ENCODE results near the gene NT5C3A.
"Not testable (repeated sequence)": the region's sequence is repeated elsewhere in the genome, so short reads cannot be mapped to it uniquely, and the experiment has no call there.

NT5C3A gene

DNA sequence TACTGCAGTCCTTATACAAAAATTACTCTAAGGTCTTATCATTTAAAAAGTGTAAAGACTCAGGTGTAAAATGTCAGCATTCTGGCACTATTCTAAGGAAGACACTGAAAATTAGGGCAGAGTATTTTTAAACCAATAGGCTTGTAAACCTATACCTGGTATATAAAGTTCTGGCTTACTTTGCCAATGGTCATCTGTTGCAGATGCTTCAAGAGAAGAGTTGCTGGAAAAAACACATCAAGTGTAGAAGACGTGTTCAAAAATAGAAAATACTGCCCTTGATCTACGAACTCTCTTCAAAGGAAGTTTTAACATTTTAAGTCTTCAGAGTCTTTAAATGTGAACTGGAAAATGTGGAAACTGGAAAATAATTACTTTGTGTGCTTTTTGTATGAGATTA, 23.9 kb downstream of the NT5C3A start:
- Mint-ChIP-seq H3K4me1 (peaks cover 68% of the 10 kb centered on the region), H3K9me3 (no peaks in the 10 kb centered on the region), H3K36me3 (peaks cover 2% of the 10 kb centered on the region), H3K4me3 (peak overlapping the region; percentile 88), H3K27me3 (no peaks in the 10 kb centered on the region), H3K27ac (peak overlapping the region; percentile 69)

DNA sequence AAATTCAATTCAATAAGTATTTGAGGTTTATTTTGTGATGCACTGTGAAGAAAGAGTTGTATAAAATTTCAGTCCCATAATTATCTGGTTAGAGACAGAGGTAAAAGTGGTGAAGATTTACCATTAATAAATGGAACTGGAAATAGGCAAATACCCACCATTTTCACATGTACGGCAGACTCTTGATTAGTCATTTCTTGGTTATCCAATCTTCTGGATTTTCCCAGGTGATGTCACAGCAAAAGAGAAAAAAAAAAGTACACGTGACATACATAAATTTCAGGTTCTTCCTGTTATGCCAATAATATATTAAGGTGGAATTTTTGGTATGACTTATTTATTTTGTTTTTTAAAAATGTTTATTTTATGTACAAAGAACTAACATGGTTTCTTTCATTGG, 26.8 kb downstream of the NT5C3A start:
- Mint-ChIP-seq H3K4me3 (no peak overlapping the region), H3K4me1 (peaks cover 58% of the 10 kb centered on the region), H3K9me3 (no peaks in the 10 kb centered on the region), H3K27ac (no peak overlapping the region), H3K36me3 (peaks cover 4% of the 10 kb centered on the region), H3K27me3 (no peaks in the 10 kb centered on the region)

DNA sequence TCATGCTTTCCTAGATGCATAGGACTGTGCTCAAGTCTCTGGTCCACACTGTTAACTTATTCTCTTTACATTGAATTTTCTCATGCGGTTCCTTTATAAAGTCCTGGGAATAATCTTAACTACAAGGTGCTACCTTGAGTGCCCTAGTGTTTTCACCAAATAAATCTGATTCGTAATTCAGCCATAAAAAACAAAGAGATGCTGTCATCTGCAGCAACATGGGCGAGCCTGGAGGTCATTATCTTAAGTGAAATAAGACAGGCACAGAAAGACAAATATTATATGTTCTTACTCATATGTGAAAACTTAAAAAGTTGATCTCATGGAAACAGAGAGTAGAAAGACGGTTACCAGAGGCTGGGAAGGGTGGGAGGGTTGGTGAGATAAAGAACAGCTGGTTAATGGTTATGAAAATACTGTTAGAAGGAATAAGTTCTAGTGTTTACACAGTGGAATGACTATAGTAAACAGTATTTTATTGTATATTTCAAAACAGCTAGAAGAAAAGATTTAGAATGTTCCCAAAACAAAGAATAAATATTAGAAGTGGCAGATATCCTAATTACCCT, 38.3 kb downstream of the NT5C3A start:
- H3K27me3 Mint-ChIP-seq = no peaks in the 10 kb centered on the region
- H3K9me3 Mint-ChIP-seq = no peaks in the 10 kb centered on the region
- H3K36me3 Mint-ChIP-seq = peaks cover 12% of the 10 kb centered on the region
- no peak overlapping the region for H3K27ac Mint-ChIP-seq
- no peaks in the 10 kb centered on the region for H3K4me1 Mint-ChIP-seq
- H3K4me3 Mint-ChIP-seq = no peak overlapping the region

DNA sequence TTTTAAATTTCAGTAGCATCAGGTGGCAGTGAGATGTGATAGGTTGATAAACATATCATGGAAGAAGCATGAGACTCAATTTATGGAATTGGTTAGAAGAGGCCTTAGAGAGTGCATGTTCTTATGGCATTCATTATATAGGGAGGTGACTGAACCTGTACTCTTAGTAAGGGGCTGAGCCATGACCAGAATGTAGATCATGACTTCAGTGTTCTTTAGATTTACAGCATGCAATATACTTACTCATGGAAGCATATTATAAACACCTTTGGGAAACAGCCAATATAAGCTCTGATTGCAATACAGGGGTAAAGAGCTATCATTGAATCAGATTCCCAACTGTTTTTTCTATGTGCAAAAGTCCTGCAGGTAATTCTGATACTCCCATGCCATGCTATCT, 50.2 kb downstream of the NT5C3A start:
- Mint-ChIP-seq H3K4me3 (no peak overlapping the region), H3K9me3 (no peaks in the 10 kb centered on the region), H3K36me3 (peaks cover 20% of the 10 kb centered on the region)

DNA sequence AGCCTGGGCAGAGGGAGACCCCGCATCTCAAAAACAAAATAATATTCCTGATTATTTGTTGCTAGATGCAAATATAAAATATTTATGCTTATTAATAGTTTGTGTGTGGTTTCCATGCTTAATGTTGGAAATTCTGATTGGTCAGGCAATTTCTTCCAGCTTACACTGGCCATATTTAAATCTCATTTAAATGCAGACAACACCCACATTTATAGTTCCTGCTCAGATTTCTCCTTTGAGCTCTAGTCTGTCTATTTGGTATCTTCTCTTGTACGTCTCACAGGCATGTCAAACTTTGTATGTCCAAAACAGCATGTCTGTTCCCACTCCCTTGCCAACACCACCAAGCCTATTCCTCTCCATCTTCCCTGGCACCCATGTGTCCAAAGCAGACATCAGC, 52.8 kb downstream of the NT5C3A start:
- no peaks in the 10 kb centered on the region for H3K27me3 Mint-ChIP-seq
- no peak overlapping the region for H3K27ac Mint-ChIP-seq
- H3K36me3 Mint-ChIP-seq = peaks cover 16% of the 10 kb centered on the region
- H3K4me1 Mint-ChIP-seq = no peaks in the 10 kb centered on the region
- no peak overlapping the region for H3K4me3 Mint-ChIP-seq
- H3K9me3 Mint-ChIP-seq = no peaks in the 10 kb centered on the region

More for the DNA sequence above, 50.2 kb downstream of the NT5C3A start:
- no peak overlapping the region for H3K27ac Mint-ChIP-seq
- no peaks in the 10 kb centered on the region for H3K4me1 Mint-ChIP-seq
- H3K27me3 Mint-ChIP-seq = no peaks in the 10 kb centered on the region

DNA sequence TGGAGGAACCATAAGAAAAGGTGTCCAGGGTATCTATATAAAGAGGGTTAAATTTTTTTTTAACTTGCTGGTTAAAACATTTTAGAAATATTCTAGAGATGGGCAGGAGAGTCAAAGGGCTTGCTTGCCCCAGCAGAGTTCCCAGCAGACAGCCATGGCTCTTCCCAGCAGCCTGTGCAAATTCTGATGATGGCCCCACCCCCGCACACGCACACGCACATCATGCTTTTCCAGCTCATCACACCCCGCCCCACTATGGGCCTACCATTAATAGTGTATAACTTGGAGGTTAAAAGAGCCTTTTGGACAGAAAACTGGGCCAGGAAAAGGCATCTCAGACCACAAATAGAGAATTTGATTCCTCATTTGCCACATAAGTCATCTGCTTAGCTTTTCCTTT, 56.9 kb downstream of the NT5C3A start:
- H3K36me3 Mint-ChIP-seq, H3K9me3 Mint-ChIP-seq, H3K27me3 Mint-ChIP-seq, H3K4me3 Mint-ChIP-seq, H3K4me1 Mint-ChIP-seq, H3K27ac Mint-ChIP-seq: not testable (repeated sequence)

DNA sequence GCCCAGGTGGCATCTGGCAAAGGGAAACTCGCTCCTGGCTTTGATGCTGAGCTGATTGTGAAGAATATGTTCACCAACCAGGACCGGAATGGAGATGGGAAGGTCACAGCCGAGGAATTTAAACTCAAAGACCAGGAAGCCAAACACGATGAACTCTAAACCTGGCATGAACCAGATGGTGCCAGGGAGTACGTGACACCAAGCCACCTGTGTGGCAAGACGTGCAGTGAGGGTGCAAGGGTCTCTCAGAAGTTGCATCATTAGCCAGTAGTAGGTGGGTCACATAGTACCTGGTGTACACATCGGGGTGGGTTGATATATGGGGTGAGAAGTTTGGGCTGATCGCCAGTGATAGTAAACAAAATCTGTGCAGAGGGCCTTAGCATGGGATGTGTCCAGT, 57.4 kb downstream of the NT5C3A start:
- H3K4me1 Mint-ChIP-seq, H3K27ac Mint-ChIP-seq, H3K27me3 Mint-ChIP-seq, H3K9me3 Mint-ChIP-seq, H3K36me3 Mint-ChIP-seq, H3K4me3 Mint-ChIP-seq: not testable (repeated sequence)

DNA sequence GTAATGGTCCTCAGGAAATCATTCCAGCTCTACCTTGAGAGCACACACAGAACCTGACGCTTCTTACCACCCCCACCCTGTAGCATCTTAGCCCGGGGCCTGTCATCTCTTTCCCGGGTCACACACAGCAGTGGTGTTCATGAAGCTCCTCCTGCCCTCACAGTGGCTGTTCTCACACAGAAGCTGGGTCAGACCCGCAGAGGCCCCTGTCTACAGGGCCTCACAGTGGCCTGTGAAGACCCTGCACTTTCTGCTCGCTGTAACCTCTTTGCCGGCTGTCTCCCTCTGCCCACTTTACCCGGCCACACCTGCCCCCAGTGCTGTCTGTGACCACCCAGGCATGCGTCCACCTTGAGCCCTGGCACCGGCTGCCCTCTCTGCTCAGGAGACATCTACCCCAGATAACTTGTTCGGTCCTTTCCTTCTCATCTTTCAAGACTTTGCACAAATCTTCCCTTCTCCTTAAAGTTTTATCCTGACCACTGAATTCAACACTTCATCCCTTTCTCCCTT, 58.4 kb downstream of the NT5C3A start:
- H3K27ac Mint-ChIP-seq = peak overlapping the region; percentile 8
- not testable (repeated sequence) for H3K27me3 Mint-ChIP-seq, H3K4me3 Mint-ChIP-seq, H3K9me3 Mint-ChIP-seq, H3K4me1 Mint-ChIP-seq, H3K36me3 Mint-ChIP-seq

DNA sequence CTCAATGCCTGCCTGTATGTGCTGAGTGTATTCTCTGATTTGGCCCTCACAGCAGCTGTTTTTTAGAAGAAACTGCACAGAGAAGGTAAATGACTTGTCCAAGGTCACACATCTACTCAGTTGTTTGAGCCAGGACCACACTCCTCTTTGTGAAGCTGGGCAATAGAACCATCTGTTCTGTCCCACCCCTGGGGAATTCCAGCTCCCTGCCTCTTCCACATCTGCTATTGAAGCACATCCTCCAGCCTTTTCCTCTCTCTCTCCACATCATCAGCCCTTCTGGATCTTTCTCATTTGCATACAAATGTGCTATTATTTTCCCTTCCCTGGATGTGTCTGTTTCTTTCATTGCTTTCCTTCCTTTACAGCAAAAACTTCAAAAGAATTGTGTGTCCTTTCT, 59.5 kb downstream of the NT5C3A start:
- H3K9me3 Mint-ChIP-seq, H3K36me3 Mint-ChIP-seq, H3K27me3 Mint-ChIP-seq, H3K27ac Mint-ChIP-seq, H3K4me1 Mint-ChIP-seq, H3K4me3 Mint-ChIP-seq: not testable (repeated sequence)

DNA sequence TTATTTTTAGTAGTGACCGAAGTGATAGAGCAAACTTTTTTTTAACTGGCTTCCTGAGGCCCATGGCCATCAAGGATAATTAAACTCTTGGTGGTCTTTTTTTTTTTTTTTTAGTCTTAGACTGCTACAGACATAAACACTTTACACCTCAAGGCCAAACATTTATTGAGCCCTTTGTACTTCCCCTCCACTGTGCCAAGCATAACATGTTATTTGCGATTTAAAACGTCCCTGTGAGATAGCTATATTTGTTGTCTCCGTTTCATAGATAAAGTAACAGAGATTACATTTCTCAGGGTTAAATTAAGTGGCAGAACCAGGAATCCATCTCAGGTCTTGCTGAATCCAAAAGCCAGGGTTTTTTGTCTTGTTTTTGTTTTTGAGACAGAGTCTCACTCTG, 63.2 kb downstream of the NT5C3A start:
- H3K4me1 Mint-ChIP-seq, H3K4me3 Mint-ChIP-seq, H3K27me3 Mint-ChIP-seq, H3K27ac Mint-ChIP-seq, H3K36me3 Mint-ChIP-seq, H3K9me3 Mint-ChIP-seq: not testable (repeated sequence)

DNA sequence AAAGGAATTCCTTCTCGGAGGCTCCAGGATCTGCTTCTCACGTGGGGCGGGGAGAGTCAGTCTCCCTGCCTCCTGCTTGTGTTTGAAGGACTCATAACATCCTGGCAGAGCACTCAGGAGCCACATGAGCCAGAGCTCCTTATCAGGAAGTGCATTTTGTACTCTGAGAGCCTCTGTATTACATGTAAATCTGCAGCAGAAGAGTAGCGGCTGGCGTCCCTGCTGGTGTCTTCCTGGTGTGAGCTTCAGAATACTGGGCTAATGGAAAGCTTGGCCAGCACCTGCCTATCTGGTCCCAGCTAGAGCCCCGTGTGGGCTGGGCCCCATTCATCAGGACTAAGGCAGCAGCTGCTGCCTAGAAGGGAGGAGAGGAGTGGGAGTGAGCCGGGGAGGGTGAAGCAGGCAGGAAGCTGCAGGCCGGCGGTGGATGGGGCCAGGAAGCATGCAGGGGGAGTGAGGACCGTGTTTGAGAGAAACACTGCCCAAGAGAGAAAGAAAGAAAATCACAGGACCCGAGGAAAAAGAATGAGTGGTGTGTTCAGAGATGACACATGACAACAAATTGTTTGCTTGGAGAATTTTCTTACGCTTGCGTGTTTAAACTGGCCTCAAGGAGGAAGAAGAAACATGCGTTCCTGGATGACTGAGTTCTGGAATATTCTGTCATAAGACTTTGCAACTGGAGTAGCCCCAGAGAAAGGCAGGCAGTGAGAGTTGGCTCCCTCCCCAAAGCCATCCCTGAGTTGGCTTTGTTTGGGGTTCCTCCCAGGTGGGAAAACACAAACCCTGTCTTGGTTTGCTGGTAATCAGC, 64.0 kb downstream of the NT5C3A start:
- H3K4me1 Mint-ChIP-seq = not testable (repeated sequence)

DNA sequence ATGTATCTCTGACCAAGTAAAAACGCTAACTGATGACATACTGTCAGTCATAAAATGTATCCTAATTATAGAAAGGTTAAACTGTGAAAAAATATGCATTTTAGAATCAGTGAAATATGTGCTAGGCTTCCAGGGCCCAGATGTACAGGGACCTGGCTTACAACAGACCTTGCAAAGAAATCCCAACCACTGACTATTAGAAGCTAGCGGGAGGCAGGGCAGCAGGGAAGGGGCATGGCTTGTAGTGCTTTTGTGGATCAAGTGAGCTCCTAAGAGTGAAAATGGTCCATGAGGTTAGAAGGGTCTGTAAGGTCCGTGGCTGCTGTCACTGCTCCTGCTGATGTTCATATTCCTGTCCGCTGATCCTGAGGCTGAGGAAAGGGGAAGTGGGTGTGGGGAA, 64.6 kb downstream of the NT5C3A start:
- H3K27me3 Mint-ChIP-seq, H3K9me3 Mint-ChIP-seq, H3K36me3 Mint-ChIP-seq, H3K27ac Mint-ChIP-seq, H3K4me3 Mint-ChIP-seq: not testable (repeated sequence)
- H3K4me1 Mint-ChIP-seq = peaks cover 10% of the 10 kb centered on the region

More for the DNA sequence above, 64.0 kb downstream of the NT5C3A start:
- H3K4me3 Mint-ChIP-seq = peak overlapping the region; percentile 1
- H3K9me3 Mint-ChIP-seq, H3K27me3 Mint-ChIP-seq, H3K27ac Mint-ChIP-seq, H3K36me3 Mint-ChIP-seq: not testable (repeated sequence)

DNA sequence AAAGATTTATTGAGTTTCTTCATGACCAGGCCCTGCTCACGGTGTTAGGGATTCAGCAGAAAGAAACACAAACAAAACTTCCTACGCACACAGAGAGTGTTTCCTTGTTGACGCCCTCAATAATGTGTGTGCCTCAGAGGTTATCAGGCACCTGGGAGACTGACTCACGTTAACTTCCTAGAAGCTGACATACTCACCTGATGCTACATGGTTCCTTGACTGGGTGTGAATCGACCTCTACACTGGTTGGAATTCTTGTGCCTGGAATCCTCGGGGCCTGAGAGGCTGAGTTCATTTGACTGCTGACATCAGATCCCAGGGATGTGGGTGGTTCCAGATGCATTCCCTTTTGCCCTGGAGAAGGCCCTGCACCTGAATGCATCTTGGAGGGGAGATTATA, 69.8 kb downstream of the NT5C3A start:
- Mint-ChIP-seq H3K4me1 (peaks cover 18% of the 10 kb centered on the region), H3K27me3 (peaks cover 11% of the 10 kb centered on the region)
- not testable (repeated sequence) for H3K9me3 Mint-ChIP-seq, H3K36me3 Mint-ChIP-seq, H3K4me3 Mint-ChIP-seq, H3K27ac Mint-ChIP-seq

DNA sequence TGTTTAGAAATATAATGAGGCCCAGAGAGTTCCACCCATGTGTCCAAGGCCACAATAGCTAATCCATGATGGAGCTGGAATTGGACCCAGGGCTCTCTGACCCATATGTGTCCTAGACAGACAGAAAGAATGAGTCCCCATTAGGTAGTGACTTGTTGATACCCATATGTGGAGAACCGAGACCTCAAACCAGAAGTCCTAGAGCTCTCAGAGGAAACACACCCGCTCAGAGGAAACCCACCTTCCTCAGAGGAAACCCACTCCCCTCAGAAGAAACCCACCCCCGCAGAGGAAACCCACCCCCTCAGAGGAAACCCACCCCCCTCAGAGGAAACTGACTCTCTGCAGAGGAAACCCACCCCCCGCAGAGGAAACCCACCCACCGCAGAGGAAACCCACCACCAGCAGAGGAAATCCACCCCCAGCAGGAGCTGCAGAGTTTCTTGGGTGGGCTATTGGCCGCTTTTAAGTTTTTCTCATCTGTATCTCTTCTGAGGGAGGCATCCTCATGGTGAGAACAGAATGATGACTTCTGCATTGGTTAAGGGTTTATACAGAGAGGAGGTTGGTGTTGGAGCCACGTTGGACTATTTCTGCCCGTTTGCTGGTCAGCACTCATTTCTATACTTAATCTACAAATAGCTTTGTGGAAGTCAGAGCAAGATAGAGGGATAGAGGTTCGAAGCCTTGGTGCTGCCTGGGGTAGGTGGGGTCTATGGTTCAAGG, 70.4 kb downstream of the NT5C3A start:
- Mint-ChIP-seq H3K4me1 (peaks cover 18% of the 10 kb centered on the region), H3K27me3 (peaks cover 11% of the 10 kb centered on the region)
- H3K27ac Mint-ChIP-seq, H3K36me3 Mint-ChIP-seq, H3K4me3 Mint-ChIP-seq, H3K9me3 Mint-ChIP-seq: not testable (repeated sequence)

DNA sequence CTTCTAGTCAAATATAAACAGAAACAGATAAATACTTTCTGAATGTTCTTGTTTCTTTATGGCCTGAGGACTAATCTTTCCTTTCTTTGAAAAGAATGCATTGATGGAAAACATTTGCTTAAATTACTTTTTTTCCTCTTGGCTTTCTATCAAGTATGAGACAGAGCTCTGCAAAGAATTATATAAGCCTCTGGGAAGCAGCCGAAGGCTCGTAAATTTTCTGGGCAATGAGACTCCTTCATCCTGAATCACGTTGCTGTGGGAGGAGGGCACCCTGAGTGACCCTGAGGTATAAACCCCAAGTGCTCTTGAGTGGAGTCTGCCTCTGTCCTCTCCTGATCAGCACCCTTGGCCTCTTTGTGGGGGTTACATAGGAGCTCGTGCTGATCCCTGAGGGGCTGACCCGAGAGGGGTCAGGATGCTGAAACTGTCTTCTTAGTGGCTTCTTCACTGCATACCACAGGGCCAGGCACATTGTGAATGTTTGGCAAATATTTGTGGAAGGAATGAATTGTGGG, 71.4 kb downstream of the NT5C3A start:
- not testable (repeated sequence) for H3K9me3 Mint-ChIP-seq, H3K4me3 Mint-ChIP-seq, H3K36me3 Mint-ChIP-seq, H3K27ac Mint-ChIP-seq
- H3K4me1 Mint-ChIP-seq = peaks cover 18% of the 10 kb centered on the region
- peaks cover 11% of the 10 kb centered on the region for H3K27me3 Mint-ChIP-seq

DNA sequence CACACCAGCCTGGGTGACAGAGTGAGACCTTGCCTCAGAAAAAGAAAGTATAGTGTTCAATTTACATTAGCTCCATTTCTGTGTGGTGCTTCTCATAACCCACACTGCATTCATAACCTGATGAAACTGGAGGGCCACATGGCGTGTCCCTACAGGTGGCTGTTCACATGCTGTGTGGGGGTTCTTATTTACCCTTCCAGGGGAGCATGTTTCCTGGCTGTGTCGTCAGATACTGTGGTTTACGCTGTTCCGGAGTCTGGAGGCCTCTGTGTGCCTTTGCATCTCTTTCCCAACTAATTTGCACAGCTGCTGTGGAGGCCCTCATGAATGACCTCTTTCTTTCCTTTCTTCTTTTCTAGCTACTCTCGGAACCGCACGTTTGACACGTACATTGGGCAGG, 74.4 kb downstream of the NT5C3A start:
- not testable (repeated sequence) for H3K27me3 Mint-ChIP-seq

More for the DNA sequence above, 74.4 kb downstream of the NT5C3A start:
- H3K9me3 Mint-ChIP-seq, H3K36me3 Mint-ChIP-seq, H3K27ac Mint-ChIP-seq, H3K4me3 Mint-ChIP-seq: not testable (repeated sequence)
- H3K4me1 Mint-ChIP-seq = peaks cover 15% of the 10 kb centered on the region
